K562 (cell line): ENCODE results near the gene PA2G4. TPM values are rescaled to one million over a fixed set of nuclear protein-coding genes. Genes with fewer than 3 reads are reported as not detected.

ENCODE experiments used
- ATF4 ChIP-seq: fragments of 450-650 bp; formaldehyde crosslinking; IDR thresholded peaks from 2 replicates; pipeline ENCODE4 v1.4.0; 2022; ENCODE audit warnings: mild to moderate bottlenecking, moderate library complexity
- CBX3 ChIP-seq, 2 experiments: IDR thresholded peaks; 1 replicate in 1 of 2; 2 replicates in 1 of 2; pipeline ENCODE4 v1.6.1; 2012; ENCODE audit warnings: inconsistent platforms in 2 of 2, low read length in 2 of 2, borderline replicate concordance in 1 of 2, control low read depth in 1 of 2
- ELK1 ChIP-seq: sonication (generic); formaldehyde crosslinking; IDR thresholded peaks from 2 replicates; pipeline ENCODE4 v1.8.1; 2022; ENCODE audit warnings: missing genetic modification reagents
- FIP1L1 ChIP-seq: fragments of 200-400 bp; formaldehyde crosslinking; IDR thresholded peaks from 2 replicates; pipeline ENCODE4 v1.6.1; 2018; ENCODE audit warnings: mild to moderate bottlenecking, low read depth, low read length; ENCODE audit not compliant: poor library complexity, severe bottlenecking
- FOXA3 ChIP-seq, 2 experiments: fragments of 450-650 bp in 1 of 2; sonication (generic) in 1 of 2; formaldehyde crosslinking; IDR thresholded peaks in 1 of 2; conservative IDR thresholded peaks in 1 of 2; 2 replicates each; pipeline versions ENCODE4 v1.4.0 to v1.8.0; 2020 to 2022; ENCODE audit warnings: mild to moderate bottlenecking in 2 of 2, missing genetic modification reagents in 1 of 2
- GATAD2A ChIP-seq: fragments of 450-650 bp; IDR thresholded peaks from 2 replicates; pipeline ENCODE4 v1.6.1; 2017
- HCFC1 ChIP-seq: IDR thresholded peaks from 2 replicates; pipeline ENCODE4 v1.6.1; 2012; ENCODE audit warnings: low read depth, low read length, improper control_type of control experiment
- PTBP1 ChIP-seq: fragments of 200-400 bp; formaldehyde crosslinking; IDR thresholded peaks from 2 replicates; pipeline ENCODE4 v1.6.1; 2017; ENCODE audit warnings: low read depth, low read length
- ZBTB40 ChIP-seq, 2 experiments: fragments of 450-650 bp in 1 of 2; sonication (generic) in 1 of 2; formaldehyde crosslinking in 1 of 2; IDR thresholded peaks; 2 replicates each; pipeline versions ENCODE4 v1.7.1 to v1.9.0; 2016 to 2022; ENCODE audit warnings: inconsistent platforms in 1 of 2, mild to moderate bottlenecking in 1 of 2, missing genetic modification reagents in 1 of 2
- ZNF609 ChIP-seq: sonication (generic); formaldehyde crosslinking; IDR thresholded peaks from 2 replicates; pipeline ENCODE4 v1.8.1; 2023; ENCODE audit warnings: missing genetic modification reagents, mild to moderate bottlenecking, borderline replicate concordance
- ZNF785 ChIP-seq: fragments of 250-450 bp; sonication (Bioruptor Pico); IDR thresholded peaks from 2 replicates; pipeline ENCODE4 v1.4.0; 2020; ENCODE audit warnings: mild to moderate bottlenecking
- polyA plus RNA-seq, 8 experiments: library from polyadenylated mRNA; depleted of rRNA in 4 of 8; stranded (reverse) in 5 of 8; unstranded in 3 of 8; fragments of >200 nt; fragmentation: Nextera tagmentation in 2 of 8; fragmentation: Illumina TruSeq in 1 of 8; extraction: Ambion mirVana in 2 of 8; extraction: Trizol in 1 of 8; gene quantifications; 2 replicates each; pipeline versions ENCODE4 v1.2.1 to v1.2.3, GENCODE V29; 2011 to 2014; ENCODE audit warnings: inconsistent platforms in 1 of 8, missing spikeins in 1 of 8
- total RNA-seq, 7 experiments: library from RNA; depleted of rRNA in 6 of 7; stranded (reverse); fragments of >200 nt in 6 of 7; fragmentation: Illumina TruSeq in 2 of 7; extraction: Trizol in 2 of 7; gene quantifications; 2 replicates each; pipeline versions ENCODE4 v1.2.1 to v1.2.3, GENCODE V29; 2011 to 2021; ENCODE audit warnings: low replicate concordance in 1 of 7

The PA2G4 gene
- total and polyA plus RNA-seq, 9 of the 15 experiments (the other 6 are each of a cell fraction or from before 2014, with no cell fraction given), result 230 to 925 (median 638) TPM

GRCh38 chr12:56128670-56129205, 24.4 kb downstream of the PA2G4 start (continued):
- TF ChIP-seq ZBTB40 (IDR thresholded peaks at IDR 0.05) (peak; percentile 27; the same call in 1 of the 2 replicates), ZBTB40 (CRISPR knock-in tag; IDR thresholded peaks at IDR 0.05) (no peak), FIP1L1 (no peak), GATAD2A (no peak), ZNF785 (CRISPR knock-in tag) (no peak), ELK1 (CRISPR knock-in tag) (no peak), ATF4 (CRISPR knock-in tag) (no peak), PTBP1 (no peak), CBX3 (IDR thresholded peaks at IDR 0.05; ENCODE audit: borderline replicate concordance in 1 of 2, low read length in 2 of 2) (no peak), ZNF609 (CRISPR knock-in tag) (no peak), FOXA3 (CRISPR knock-in tag; conservative IDR thresholded peaks at IDR 0.05 in 1 of 2, IDR thresholded peaks at IDR 0.05 in 1 of 2) (no peak), HCFC1 (no peak)
